CD8-positive, alpha-beta memory T cell (primary cell): Measurements from ENCODE around the gene TMEM147. TPM values are rescaled to one million over a fixed set of nuclear protein-coding genes. Genes with fewer than 3 reads are reported as not detected.

Experiments used
- CTCF ChIA-PET: fragments of 350-600 bp; sonication (Branson Sonifier 250); formaldehyde crosslinking; loops from one replicate; lab custom pipeline; 2021; ENCODE audit warnings: antibody characterized with exemption; lab: Charles Lee
- POLR2A ChIA-PET: fragments of 350-600 bp; sonication (Branson Sonifier 250); formaldehyde crosslinking; loops from one replicate; lab custom pipeline; 2021; ENCODE audit warnings: antibody characterized with exemption; lab: Charles Lee
- DNase-seq, 5 donors: peaks; one replicate each; pipeline versions ENCODE4 v3.0.0 to v3.0.0-alpha.2; 2020 to 2022; ENCODE audit warnings: mixed read lengths in 1 of 5
- H3K27ac ChIP-seq: one replicate; pipeline ENCODE4 v1.7.0; 2013; ENCODE audit warnings: low read depth, mild to moderate bottlenecking, low read length, moderate library complexity
- H3K27me3 ChIP-seq: 2 replicates; pipeline ENCODE4 v1.7.0; 2013; ENCODE audit warnings: low read length, mild to moderate bottlenecking; ENCODE audit not compliant: insufficient read depth, poor library complexity, severe bottlenecking
- H3K36me3 ChIP-seq: 2 replicates; pipeline ENCODE4 v1.7.0; 2013; ENCODE audit warnings: mild to moderate bottlenecking, low read length, moderate library complexity; ENCODE audit not compliant: insufficient read depth
- H3K4me1 ChIP-seq: 2 replicates; pipeline ENCODE4 v1.7.0; 2013; ENCODE audit warnings: mild to moderate bottlenecking, low read length, moderate library complexity; ENCODE audit not compliant: insufficient read depth
- H3K4me3 ChIP-seq: 2 replicates; pipeline ENCODE4 v1.7.0; 2013; ENCODE audit warnings: mild to moderate bottlenecking, low read length
- H3K9me3 ChIP-seq: 2 replicates; pipeline ENCODE4 v1.7.0; 2013; ENCODE audit warnings: mild to moderate bottlenecking, low read length
- H3K27ac Mint-ChIP-seq, 8 donors: one replicate each; pipeline ENCODE4 v1.8.0; 2020 to 2021; ENCODE audit warnings: mixed read lengths in 8 of 8, mild to moderate bottlenecking in 6 of 8, inconsistent platforms in 3 of 8, moderate library complexity in 3 of 8
- H3K27me3 Mint-ChIP-seq, 2 donors: one replicate each; pipeline ENCODE4 v1.8.0; 2020 to 2021; ENCODE audit warnings: mixed read lengths in 2 of 2, mild to moderate bottlenecking in 1 of 2, moderate library complexity in 1 of 2
- H3K36me3 Mint-ChIP-seq, 3 donors: one replicate each; pipeline ENCODE4 v1.8.0; 2020 to 2021; ENCODE audit warnings: mixed read lengths in 3 of 3, inconsistent platforms in 1 of 3, mild to moderate bottlenecking in 1 of 3
- H3K4me1 Mint-ChIP-seq, 3 donors: one replicate each; pipeline ENCODE4 v1.8.0; 2020 to 2021; ENCODE audit warnings: mixed read lengths in 3 of 3, inconsistent platforms in 1 of 3, mild to moderate bottlenecking in 1 of 3
- H3K4me3 Mint-ChIP-seq, 7 donors: one replicate each; pipeline ENCODE4 v1.8.0; 2020 to 2021; ENCODE audit warnings: mixed read lengths in 7 of 7, mild to moderate bottlenecking in 6 of 7, moderate library complexity in 4 of 7, inconsistent platforms in 2 of 7
- H3K9me3 Mint-ChIP-seq, 5 donors: one replicate each; pipeline ENCODE4 v1.8.0; 2020 to 2022; ENCODE audit warnings: mixed read lengths in 5 of 5, mild to moderate bottlenecking in 3 of 5, moderate library complexity in 2 of 5, inconsistent platforms in 1 of 5
- polyA plus RNA-seq: library from polyadenylated mRNA; unstranded; fragments of 300-500 nt; fragmentation: Illumina TruSeq; gene quantifications from one replicate; pipeline ENCODE4 v1.2.3, GENCODE V29; 2021
- total RNA-seq, 2 experiments: library from RNA; stranded (reverse); gene quantifications; one replicate each; pipeline ENCODE4 v1.2.3, GENCODE V29; 2021

The TMEM147 gene
- total and polyA plus RNA-seq, 3 experiments from 2014 or later: 82.6 to 175 (median 91.4) TPM

GRCh38 chr19:35544110-35544802 is 1.2 kb upstream of the TMEM147 start:
- H3K4me1 Mint-ChIP-seq: peaks cover 23 to 40% (median 23%) of the 10 kb centered on the region in 3 donors
- no peaks in the 10 kb centered on the region for H3K27me3 Mint-ChIP-seq
- H3K9me3 Mint-ChIP-seq: no peaks in the 10 kb centered on the region
- ChIA-PET CTCF (no interaction called here), POLR2A (interaction anchor here (0.5 kb wide), 1 partner anchor 163 kb away, joined by 3 read pairs; no protein-coding TSS in a partner anchor)
- peak overlapping the region in 7 of 8 donors; percentile 84 to 96 (median 92) for H3K27ac Mint-ChIP-seq
- H3K4me3 Mint-ChIP-seq: peak overlapping the region; percentile 87 to 94 (median 89)
- H3K4me1 ChIP-seq: peaks cover 19% of the 10 kb centered on the region
- H3K36me3 Mint-ChIP-seq: peaks cover 1 to 15% (median 3%) of the 10 kb centered on the region in 3 donors
- no peaks in the 10 kb centered on the region for H3K27me3 ChIP-seq
- no peaks in the 10 kb centered on the region for H3K36me3 ChIP-seq
- peak overlapping the region; percentile 75 for H3K27ac ChIP-seq
- H3K4me3 ChIP-seq: peak overlapping the region; percentile 76
- no peak for DNase-seq
- H3K9me3 ChIP-seq: no peaks in the 10 kb centered on the region

GRCh38 chr19:35545855-35546381 is 492 bp downstream of the TMEM147 start:
- Mint-ChIP-seq H3K9me3 (no peaks in the 10 kb centered on the region), H3K4me3 (peak overlapping the region; percentile 84 to 94 (median 87)), H3K27ac (peak overlapping the region; percentile 80 to 97 (median 94)), H3K36me3 (peaks cover 1 to 21% (median 3%) of the 10 kb centered on the region in 3 donors), H3K4me1 (peaks cover 21 to 41% (median 23%) of the 10 kb centered on the region in 3 donors), H3K27me3 (no peaks in the 10 kb centered on the region)
- Histone ChIP-seq H3K27me3 (no peaks in the 10 kb centered on the region), H3K4me3 (peak overlapping the region; percentile 76), H3K36me3 (no peaks in the 10 kb centered on the region), H3K9me3 (no peaks in the 10 kb centered on the region), H3K4me1 (peaks cover 19% of the 10 kb centered on the region), H3K27ac (peak overlapping the region; percentile 75)
- DNase-seq: peak in 4 of 5 donors; percentile 49 to 64 (median 59)
- CTCF ChIA-PET: no interaction called here
- POLR2A ChIA-PET: no interaction called here

- Mint-ChIP-seq H3K27ac (peak overlapping the region; percentile 46 to 97 (median 92)), H3K36me3 (peaks cover 1 to 23% (median 3%) of the 10 kb centered on the region in 3 donors), H3K4me1 (peaks cover 21 to 41% (median 23%) of the 10 kb centered on the region in 3 donors), H3K4me3 (peak overlapping the region; percentile 84 to 94 (median 87)), H3K9me3 (no peaks in the 10 kb centered on the region), H3K27me3 (no peaks in the 10 kb centered on the region)
- H3K27ac ChIP-seq: peak overlapping the region; percentile 75
- no peak for DNase-seq
- ChIA-PET POLR2A (no interaction called here), CTCF (no interaction called here)
- no peaks in the 10 kb centered on the region for H3K27me3 ChIP-seq
- peaks cover 19% of the 10 kb centered on the region for H3K4me1 ChIP-seq
- no peaks in the 10 kb centered on the region for H3K9me3 ChIP-seq
- no peaks in the 10 kb centered on the region for H3K36me3 ChIP-seq
- H3K4me3 ChIP-seq: peak overlapping the region; percentile 76
Observed at GRCh38 chr19:35546532-35546931, 1.1 kb downstream of the TMEM147 start.

GRCh38 chr19:35549174-35549788 is 3.9 kb downstream of the TMEM147 start:
- H3K4me1 ChIP-seq: peaks cover 19% of the 10 kb centered on the region
- Mint-ChIP-seq H3K9me3 (no peaks in the 10 kb centered on the region), H3K4me1 (peaks cover 21 to 38% (median 23%) of the 10 kb centered on the region in 3 donors), H3K27me3 (no peaks in the 10 kb centered on the region), H3K27ac (peak overlapping the region in 5 of 8 donors; percentile 8 to 84 (median 64)), H3K36me3 (peaks cover 1 to 23% (median 3%) of the 10 kb centered on the region in 3 donors), H3K4me3 (peak overlapping the region in 3 of 7 donors; percentile 43 to 60 (median 48))
- ChIA-PET CTCF (interaction anchor here (0.9 to 1.7 kb wide), 6 partner anchors 8 to 96 kb away, joined by 3 to 6 read pairs (median 4); partner anchors contain the start of gene HAUS5), POLR2A (no interaction called here)
- peak; percentile 29 to 67 (median 57) for DNase-seq
- H3K4me3 ChIP-seq: no peak overlapping the region
- H3K9me3 ChIP-seq: no peaks in the 10 kb centered on the region
- H3K36me3 ChIP-seq: no peaks in the 10 kb centered on the region
- no peak overlapping the region for H3K27ac ChIP-seq
- H3K27me3 ChIP-seq: no peaks in the 10 kb centered on the region

GRCh38 chr19:35549879-35550523 is 4.6 kb downstream of the TMEM147 start:
- Histone ChIP-seq H3K4me1 (peaks cover 12% of the 10 kb centered on the region), H3K36me3 (no peaks in the 10 kb centered on the region), H3K4me3 (no peak overlapping the region), H3K27me3 (no peaks in the 10 kb centered on the region), H3K27ac (no peak overlapping the region), H3K9me3 (no peaks in the 10 kb centered on the region)
- Mint-ChIP-seq H3K36me3 (peaks cover 1 to 21% (median 3%) of the 10 kb centered on the region in 3 donors), H3K27me3 (no peaks in the 10 kb centered on the region), H3K9me3 (no peaks in the 10 kb centered on the region), H3K4me3 (no peak overlapping the region), H3K4me1 (peaks cover 16 to 31% (median 17%) of the 10 kb centered on the region in 3 donors), H3K27ac (no peak overlapping the region)
- DNase-seq: no peak
- CTCF ChIA-PET: interaction anchor here (1.0 to 1.7 kb wide), 3 partner anchors 9 to 95 kb away, joined by 3 to 4 read pairs (median 3); no protein-coding TSS in a partner anchor
- POLR2A ChIA-PET: no interaction called here

GRCh38 chr19:35551091-35551810 is 5.8 kb downstream of the TMEM147 start:
- CTCF ChIA-PET: interaction anchor here (1.3 kb wide), 1 partner anchor 41 kb away, joined by 4 read pairs; no protein-coding TSS in a partner anchor
- no peaks in the 10 kb centered on the region for H3K9me3 Mint-ChIP-seq
- POLR2A ChIA-PET: no interaction called here

More at GRCh38 chr19:35551091-35551810, 5.8 kb downstream of the TMEM147 start:
- Mint-ChIP-seq H3K27ac (peak overlapping the region in 1 of 8 donors; percentile 13), H3K27me3 (peaks cover 0 to 5% of the 10 kb centered on the region in 2 donors), H3K4me3 (no peak overlapping the region), H3K4me1 (peaks cover 12 to 24% (median 14%) of the 10 kb centered on the region in 3 donors), H3K36me3 (peaks cover 3 to 18% (median 4%) of the 10 kb centered on the region in 3 donors)
- Histone ChIP-seq H3K36me3 (no peaks in the 10 kb centered on the region), H3K4me1 (peaks cover 7% of the 10 kb centered on the region), H3K4me3 (no peak overlapping the region), H3K9me3 (no peaks in the 10 kb centered on the region), H3K27me3 (no peaks in the 10 kb centered on the region), H3K27ac (no peak overlapping the region)
- DNase-seq: no peak
